ENCODE measurements around the gene RETN. TPM values are rescaled to one million over a fixed set of nuclear protein-coding genes. Genes with fewer than 3 reads are reported as not detected.

The RETN gene
- total and polyA plus RNA-seq, 2 experiments from 2014 or later = not detected

DNA sequence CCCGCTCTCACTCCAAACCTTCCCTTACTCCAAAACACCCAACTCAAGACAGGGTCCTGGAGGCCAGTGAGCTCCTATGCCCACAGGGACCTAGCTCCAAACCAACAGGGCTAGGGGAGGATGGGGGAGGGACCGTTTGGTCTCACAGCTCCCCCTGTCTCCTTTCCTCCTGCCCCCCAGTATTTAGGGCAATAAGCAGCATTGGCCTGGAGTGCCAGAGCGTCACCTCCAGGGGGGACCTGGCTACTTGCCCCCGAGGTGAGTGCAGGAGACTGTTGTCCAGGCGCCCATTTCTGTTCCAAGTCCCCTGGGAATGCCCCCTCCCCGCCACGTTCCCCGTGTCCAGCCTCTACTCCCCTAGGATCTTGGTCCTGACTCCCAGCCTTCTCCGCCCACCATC is 792 bp downstream of the RETN start:
- Mint-ChIP-seq H3K27ac (no peak overlapping the region), H3K27me3 (ENCODE audit: insufficient read depth, low read depth, poor library complexity) (peaks cover 37% of the 10 kb centered on the region), H3K4me3 (peak overlapping the region; percentile 89), H3K36me3 (ENCODE audit: low read depth) (no peaks in the 10 kb centered on the region), H3K4me1 (peaks cover 8% of the 10 kb centered on the region; the same call in 2 of the 3 replicates), H3K9me3 (peaks cover 9% of the 10 kb centered on the region)
- TF ChIP-seq CTCF (conservative IDR thresholded peaks at IDR 0.05; ENCODE audit: low read depth in 2 of 2) (peak in 1 of 2 experiments; percentile 6; a peak in 1 of 4 replicates), ZNF114 (CRISPR knock-in tag; IDR thresholded peaks at IDR 0.05) (no peak)
- Histone ChIP-seq H3K4me3 (peak overlapping the region; percentile 79), H3K4me2 (peak overlapping the region; percentile 92), H3F3A (replicated peaks; ENCODE audit: low read depth) (no peaks in the 10 kb centered on the region), H3K27me3 (ENCODE audit: insufficient read depth) (peaks cover 46% of the 10 kb centered on the region), H3K36me3 (ENCODE audit: insufficient read depth) (no peaks in the 10 kb centered on the region), H3K9me2 (ENCODE audit: insufficient read depth) (no peaks in the 10 kb centered on the region), H3K79me2 (replicated peaks; ENCODE audit: insufficient read depth) (no peaks in the 10 kb centered on the region), H3K4me1 (ENCODE audit: insufficient read depth) (no peaks in the 10 kb centered on the region; the same call in 1 of the 2 replicates), H3K27ac (ENCODE audit: low read depth) (no peak overlapping the region), H2AFZ (peak overlapping the region; percentile 66; the same call in 1 of the 2 replicates), H4K20me1 (replicated peaks; ENCODE audit: insufficient read depth) (no peaks in the 10 kb centered on the region)
- DNase-seq (ENCODE audit: low spot score) = no peak
- no peak for ATAC-seq

- Mint-ChIP-seq H3K27me3 (ENCODE audit: insufficient read depth, low read depth, poor library complexity) (peaks cover 37% of the 10 kb centered on the region), H3K4me3 (peak overlapping the region; percentile 89), H3K4me1 (peaks cover 8% of the 10 kb centered on the region; the same call in 2 of the 3 replicates), H3K9me3 (peaks cover 9% of the 10 kb centered on the region), H3K27ac (no peak overlapping the region), H3K36me3 (ENCODE audit: low read depth) (no peaks in the 10 kb centered on the region)
- DNase-seq (ENCODE audit: low spot score) (peak; percentile 65), ATAC-seq (peak; percentile 55)
- Histone ChIP-seq H3F3A (replicated peaks; ENCODE audit: low read depth) (no peaks in the 10 kb centered on the region), H3K36me3 (ENCODE audit: insufficient read depth) (no peaks in the 10 kb centered on the region), H4K20me1 (replicated peaks; ENCODE audit: insufficient read depth) (no peaks in the 10 kb centered on the region), H2AFZ (peak overlapping the region; percentile 100), H3K27me3 (ENCODE audit: insufficient read depth) (peaks cover 46% of the 10 kb centered on the region), H3K4me1 (ENCODE audit: insufficient read depth) (no peaks in the 10 kb centered on the region; the same call in 1 of the 2 replicates), H3K4me3 (peak overlapping the region; percentile 79), H3K9me2 (ENCODE audit: insufficient read depth) (no peaks in the 10 kb centered on the region), H3K27ac (ENCODE audit: low read depth) (no peak overlapping the region), H3K79me2 (replicated peaks; ENCODE audit: insufficient read depth) (no peaks in the 10 kb centered on the region), H3K4me2 (peak overlapping the region; percentile 92)
- TF ChIP-seq ZNF114 (CRISPR knock-in tag; IDR thresholded peaks at IDR 0.05) (no peak), CTCF (conservative IDR thresholded peaks at IDR 0.05; ENCODE audit: low read depth in 2 of 2) (no peak), STAT1 (IDR thresholded peaks at IDR 0.05; ENCODE audit: unreplicated experiment) (no peak), ZNF331 (CRISPR knock-in tag; IDR thresholded peaks at IDR 0.05; ENCODE audit: low read depth) (no peak), ZNF462 (CRISPR knock-in tag; IDR thresholded peaks at IDR 0.05) (no peak), POLR2AphosphoS5 (IDR thresholded peaks at IDR 0.05; ENCODE audit: low read depth) (no peak), JUNB (IDR thresholded peaks at IDR 0.05; ENCODE audit: unreplicated experiment) (no peak), EZH2 (IDR thresholded peaks at IDR 0.05; ENCODE audit: low read depth, unreplicated experiment) (no peak), ETS1 (IDR thresholded peaks at IDR 0.05) (no peak)
Measured at GRCh38 chr19:7670150-7670783, 1.4 kb downstream of the RETN start.
